ENCODE measurements around the gene ITGB3BP.
"Not testable (repeated sequence)": the region's sequence is repeated elsewhere in the genome, so short reads cannot be mapped to it uniquely, and the experiment has no call there.

The ITGB3BP gene

GRCh38 chr1:63506782-63507181 lies 16.2 kb downstream of the ITGB3BP start:
- no peak for DNase-seq

GRCh38 chr1:63501256-63501655 lies 21.8 kb downstream of the ITGB3BP start:
- DNase-seq, result no peak

- DNase-seq, result no peak
Observed at GRCh38 chr1:63498106-63498505, 24.9 kb downstream of the ITGB3BP start.

GRCh38 chr1:63497577-63497976 lies 25.4 kb downstream of the ITGB3BP start:
- no peak for DNase-seq

- no peak for DNase-seq
Observed at GRCh38 chr1:63487336-63488065, 35.5 kb downstream of the ITGB3BP start.

GRCh38 chr1:63486629-63487028 lies 36.4 kb downstream of the ITGB3BP start:
- no peak for DNase-seq

GRCh38 chr1:63480057-63480456 lies 43.0 kb downstream of the ITGB3BP start:
- no peak for DNase-seq

- no peak for DNase-seq
Observed at GRCh38 chr1:63475761-63476160, 47.3 kb downstream of the ITGB3BP start.

GRCh38 chr1:63468683-63469082 lies 54.3 kb downstream of the ITGB3BP start:
- not testable (repeated sequence) for DNase-seq

- no peak for DNase-seq
Observed at GRCh38 chr1:63466759-63467158, 56.3 kb downstream of the ITGB3BP start.

- no peak for DNase-seq
Observed at GRCh38 chr1:63466181-63466580, 56.8 kb downstream of the ITGB3BP start.

GRCh38 chr1:63463248-63463647 lies 59.8 kb downstream of the ITGB3BP start:
- no peak for DNase-seq

- DNase-seq, result no peak
Observed at GRCh38 chr1:63461661-63462230, 61.3 kb downstream of the ITGB3BP start.

GRCh38 chr1:63458750-63459149 lies 64.3 kb downstream of the ITGB3BP start:
- DNase-seq, result no peak

GRCh38 chr1:63454269-63454668 lies 68.8 kb downstream of the ITGB3BP start:
- DNase-seq, result no peak

GRCh38 chr1:63453232-63453631 lies 69.8 kb downstream of the ITGB3BP start:
- no peak for DNase-seq

- DNase-seq, result no peak
Observed at GRCh38 chr1:63450416-63450815, 72.6 kb downstream of the ITGB3BP start.

- no peak for DNase-seq
Observed at GRCh38 chr1:63448731-63449246, 74.2 kb downstream of the ITGB3BP start.

GRCh38 chr1:63442141-63442475 lies 80.9 kb downstream of the ITGB3BP start:
- no peak for DNase-seq

- DNase-seq, result no peak
Observed at GRCh38 chr1:63435161-63435560, 87.9 kb downstream of the ITGB3BP start.

GRCh38 chr1:63429281-63429680 lies 93.7 kb downstream of the ITGB3BP start:
- no peak for DNase-seq

- no peak for DNase-seq
Observed at GRCh38 chr1:63428815-63429214, 94.2 kb downstream of the ITGB3BP start.

- DNase-seq, result no peak
Observed at GRCh38 chr1:63423649-63424048, 99.4 kb downstream of the ITGB3BP start.

Data from hypothalamus (tissue), 51 donors.